ENCODE results near the gene MAPRE2.

- no peak for TF ChIP-seq EZH2 (IDR thresholded peaks at IDR 0.05)
- no peak for TF ChIP-seq POLR2AphosphoS5 (IDR thresholded peaks at IDR 0.05; ENCODE audit: borderline replicate concordance, low read depth, low read length)
- TF ChIP-seq FOXP2 (optimal IDR thresholded peaks at IDR 0.05; ENCODE audit: control extremely low read depth, extremely low read length, insufficient read depth), result no peak
Measured at GRCh38 chr18:35110059-35110458, 68.8 kb downstream of the MAPRE2 start.
